Measurements from ENCODE around the gene RRP1B.

DNA sequence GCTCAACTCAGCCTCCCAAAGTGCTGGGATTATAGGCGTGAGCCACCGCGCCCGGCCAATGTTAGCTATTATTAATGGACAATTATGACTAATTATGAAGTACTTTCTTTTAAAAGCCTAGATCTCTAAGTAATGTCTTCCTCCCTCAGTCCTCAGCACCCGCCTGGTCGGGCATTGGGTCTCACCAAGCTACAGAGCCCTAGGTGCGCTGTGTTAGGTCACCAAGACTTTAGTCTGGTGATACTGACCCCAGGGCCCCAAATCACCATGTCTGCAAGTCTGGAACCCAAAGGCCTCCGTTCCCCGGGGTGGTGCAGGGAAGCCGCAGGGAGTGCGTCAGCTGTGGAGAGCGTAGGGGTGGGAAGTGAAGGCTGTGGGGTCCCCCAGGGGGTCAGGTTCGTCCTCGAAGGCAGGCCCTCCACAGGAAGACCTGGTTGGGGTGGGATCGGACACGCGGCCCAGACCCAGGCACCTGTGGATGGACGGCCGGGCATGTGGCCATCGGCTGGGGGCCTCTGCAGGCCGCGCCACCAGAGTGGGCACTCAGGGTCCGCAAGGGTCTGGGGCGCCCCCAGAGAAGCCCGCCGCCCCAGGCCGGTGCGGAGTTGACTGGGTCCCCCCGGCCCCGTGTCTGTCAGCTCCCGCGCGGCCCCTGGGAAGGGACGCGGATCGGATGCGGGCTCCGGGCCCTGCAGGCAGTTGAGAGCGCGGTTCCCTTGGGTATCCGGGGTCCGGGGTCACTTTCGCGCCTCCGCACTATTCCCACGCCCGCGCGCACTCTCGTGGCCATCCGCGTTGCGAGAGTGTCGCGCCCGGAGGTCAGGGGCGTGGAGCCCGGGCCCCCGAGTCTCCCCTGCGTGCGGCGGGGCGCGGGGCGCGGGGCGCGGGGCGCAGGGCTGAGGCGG, 58.9 kb downstream of the RRP1B start:
- TF ChIP-seq, protein P1, sequence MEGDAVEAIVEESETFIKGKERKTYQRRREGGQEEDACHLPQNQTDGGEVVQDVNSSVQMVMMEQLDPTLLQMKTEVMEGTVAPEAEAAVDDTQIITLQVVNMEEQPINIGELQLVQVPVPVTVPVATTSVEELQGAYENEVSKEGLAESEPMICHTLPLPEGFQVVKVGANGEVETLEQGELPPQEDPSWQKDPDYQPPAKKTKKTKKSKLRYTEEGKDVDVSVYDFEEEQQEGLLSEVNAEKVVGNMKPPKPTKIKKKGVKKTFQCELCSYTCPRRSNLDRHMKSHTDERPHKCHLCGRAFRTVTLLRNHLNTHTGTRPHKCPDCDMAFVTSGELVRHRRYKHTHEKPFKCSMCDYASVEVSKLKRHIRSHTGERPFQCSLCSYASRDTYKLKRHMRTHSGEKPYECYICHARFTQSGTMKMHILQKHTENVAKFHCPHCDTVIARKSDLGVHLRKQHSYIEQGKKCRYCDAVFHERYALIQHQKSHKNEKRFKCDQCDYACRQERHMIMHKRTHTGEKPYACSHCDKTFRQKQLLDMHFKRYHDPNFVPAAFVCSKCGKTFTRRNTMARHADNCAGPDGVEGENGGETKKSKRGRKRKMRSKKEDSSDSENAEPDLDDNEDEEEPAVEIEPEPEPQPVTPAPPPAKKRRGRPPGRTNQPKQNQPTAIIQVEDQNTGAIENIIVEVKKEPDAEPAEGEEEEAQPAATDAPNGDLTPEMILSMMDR (IDR thresholded peaks at IDR 0.05): no peak
- no peak for TF ChIP-seq POLR2A (IDR thresholded peaks at IDR 0.05)

Data from right lobe of liver (tissue), 4 donors.